ENCODE results near the gene SLC25A23. TPM values are rescaled to one million over a fixed set of nuclear protein-coding genes. Genes with fewer than 3 reads are reported as not detected.
A peak's percentile ranks its signal among the peaks of the same experiment; 100 is the strongest.

SLC25A23 gene
- total and polyA plus RNA-seq, 9 of the 15 experiments (the other 6 are each of a cell fraction or from before 2014, with no cell fraction given), result 6.1 to 72.0 (median 26.6) TPM

DNA sequence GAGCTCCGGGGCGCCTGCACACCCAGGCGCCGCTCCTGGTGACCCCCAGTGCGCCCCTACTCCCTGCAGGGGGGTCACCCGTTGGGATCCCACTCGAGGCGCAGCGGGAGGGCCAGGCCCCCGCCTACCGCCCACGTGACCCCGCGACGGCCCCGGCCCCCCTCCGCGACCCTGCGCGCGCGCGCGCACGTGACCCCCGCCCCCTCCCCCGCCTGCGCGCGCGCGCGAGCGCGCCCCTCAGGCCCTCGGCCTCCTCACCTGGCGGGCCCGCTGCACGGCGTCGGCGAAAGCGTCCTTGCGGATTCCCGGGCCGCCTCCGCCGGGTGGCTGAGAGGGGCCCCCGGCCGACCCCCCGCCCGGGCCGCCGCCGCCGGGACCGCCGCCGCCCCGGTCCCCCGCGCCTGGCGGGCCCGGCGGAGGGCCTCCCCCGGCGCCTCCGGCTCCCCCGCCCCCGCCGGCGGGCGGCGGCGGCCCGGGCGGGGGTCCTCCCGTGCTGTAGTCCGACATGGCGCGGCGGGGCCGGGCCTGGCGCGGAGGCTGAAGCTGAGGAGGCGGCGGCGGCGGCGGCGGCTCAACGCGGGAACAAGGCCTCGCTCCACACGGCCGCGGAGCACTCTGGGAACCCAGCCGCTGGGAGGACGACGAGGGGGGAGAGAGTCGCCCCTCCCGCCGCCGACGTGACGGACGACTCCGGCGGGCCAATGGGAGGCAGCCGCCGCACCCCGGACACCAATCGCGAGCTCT, 35.2 kb downstream of the SLC25A23 start, which contains the start of gene KHSRP (continued):
- TF ChIP-seq SMAD1 (IDR thresholded peaks at IDR 0.05; ENCODE audit: low read depth, low read length, partially characterized antibody) (no peak), SNIP1 (IDR thresholded peaks at IDR 0.05; ENCODE audit: low read depth) (no peak), FIP1L1 (IDR thresholded peaks at IDR 0.05; ENCODE audit: low read depth, low read length, poor library complexity, severe bottlenecking) (no peak), GABPB2 (CRISPR knock-in tag; conservative IDR thresholded peaks at IDR 0.05) (no peak), POLR2AphosphoS5 (IDR thresholded peaks at IDR 0.05; ENCODE audit: control insufficient read depth, insufficient read depth, low read depth, low read length) (peak; percentile 65; the same call in 1 of the 2 replicates), OTX1 (CRISPR knock-in tag; IDR thresholded peaks at IDR 0.05) (no peak), RBM39 (optimal IDR thresholded peaks at IDR 0.05; ENCODE audit: low read depth, low read length) (no peak), NONO (IDR thresholded peaks at IDR 0.05; ENCODE audit: low read depth in 2 of 2, low read length in 1 of 2) (0 out of 4 replicates have a peak, but pooled peaks of 1 of the 2 experiments have one; percentile 49), KDM2B (CRISPR knock-in tag; IDR thresholded peaks at IDR 0.05) (no peak), CHD1 (IDR thresholded peaks at IDR 0.05; ENCODE audit: low read length) (no peak), ZNF717 (CRISPR knock-in tag; IDR thresholded peaks at IDR 0.05) (no peak), NR1H2 (CRISPR knock-in tag; IDR thresholded peaks at IDR 0.05) (no peak), KAT7 (CRISPR knock-in tag; IDR thresholded peaks at IDR 0.05; ENCODE audit: borderline replicate concordance) (no peak), ZNF408 (CRISPR knock-in tag; IDR thresholded peaks at IDR 0.05; ENCODE audit: low read depth) (no peak), ZBTB7A (IDR thresholded peaks at IDR 0.05; ENCODE audit: borderline replicate concordance, control insufficient read depth, low read depth, low read length) (peak; percentile 78), MTF1 (CRISPR knock-in tag; IDR thresholded peaks at IDR 0.05; ENCODE audit: borderline replicate concordance) (no peak), SMARCA4 (IDR thresholded peaks at IDR 0.05) (no peak), PTRF (tag; IDR thresholded peaks at IDR 0.05) (no peak), FOXA3 (CRISPR knock-in tag; conservative IDR thresholded peaks at IDR 0.05 in 1 of 2, IDR thresholded peaks at IDR 0.05 in 1 of 2) (no peak), POLR2B (IDR thresholded peaks at IDR 0.05; ENCODE audit: low read depth, partially characterized antibody) (peak; percentile 40), HCFC1 (IDR thresholded peaks at IDR 0.05; ENCODE audit: low read depth, low read length) (peak; percentile 38; the same call in 1 of the 2 replicates)
- TF ChIP-seq, protein P1, sequence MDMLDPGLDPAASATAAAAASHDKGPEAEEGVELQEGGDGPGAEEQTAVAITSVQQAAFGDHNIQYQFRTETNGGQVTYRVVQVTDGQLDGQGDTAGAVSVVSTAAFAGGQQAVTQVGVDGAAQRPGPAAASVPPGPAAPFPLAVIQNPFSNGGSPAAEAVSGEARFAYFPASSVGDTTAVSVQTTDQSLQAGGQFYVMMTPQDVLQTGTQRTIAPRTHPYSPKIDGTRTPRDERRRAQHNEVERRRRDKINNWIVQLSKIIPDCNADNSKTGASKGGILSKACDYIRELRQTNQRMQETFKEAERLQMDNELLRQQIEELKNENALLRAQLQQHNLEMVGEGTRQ (CRISPR knock-in tag; IDR thresholded peaks at IDR 0.05), result peak; percentile 75
- TF ChIP-seq, protein P2, sequence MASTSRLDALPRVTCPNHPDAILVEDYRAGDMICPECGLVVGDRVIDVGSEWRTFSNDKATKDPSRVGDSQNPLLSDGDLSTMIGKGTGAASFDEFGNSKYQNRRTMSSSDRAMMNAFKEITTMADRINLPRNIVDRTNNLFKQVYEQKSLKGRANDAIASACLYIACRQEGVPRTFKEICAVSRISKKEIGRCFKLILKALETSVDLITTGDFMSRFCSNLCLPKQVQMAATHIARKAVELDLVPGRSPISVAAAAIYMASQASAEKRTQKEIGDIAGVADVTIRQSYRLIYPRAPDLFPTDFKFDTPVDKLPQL (IDR thresholded peaks at IDR 0.05; ENCODE audit: extremely low read depth, insufficient read length), result no peak
- TF ChIP-seq, protein P3, sequence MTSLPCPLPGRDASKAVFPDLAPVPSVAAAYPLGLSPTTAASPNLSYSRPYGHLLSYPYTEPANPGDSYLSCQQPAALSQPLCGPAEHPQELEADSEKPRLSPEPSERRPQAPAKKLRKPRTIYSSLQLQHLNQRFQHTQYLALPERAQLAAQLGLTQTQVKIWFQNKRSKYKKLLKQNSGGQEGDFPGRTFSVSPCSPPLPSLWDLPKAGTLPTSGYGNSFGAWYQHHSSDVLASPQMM (CRISPR knock-in tag; IDR thresholded peaks at IDR 0.05), result no peak
- TF ChIP-seq, protein P4, sequence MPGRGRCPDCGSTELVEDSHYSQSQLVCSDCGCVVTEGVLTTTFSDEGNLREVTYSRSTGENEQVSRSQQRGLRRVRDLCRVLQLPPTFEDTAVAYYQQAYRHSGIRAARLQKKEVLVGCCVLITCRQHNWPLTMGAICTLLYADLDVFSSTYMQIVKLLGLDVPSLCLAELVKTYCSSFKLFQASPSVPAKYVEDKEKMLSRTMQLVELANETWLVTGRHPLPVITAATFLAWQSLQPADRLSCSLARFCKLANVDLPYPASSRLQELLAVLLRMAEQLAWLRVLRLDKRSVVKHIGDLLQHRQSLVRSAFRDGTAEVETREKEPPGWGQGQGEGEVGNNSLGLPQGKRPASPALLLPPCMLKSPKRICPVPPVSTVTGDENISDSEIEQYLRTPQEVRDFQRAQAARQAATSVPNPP (IDR thresholded peaks at IDR 0.05; ENCODE audit: borderline replicate concordance, insufficient read depth, insufficient read length), result no peak

Data from K562 (cell line).